ENCODE measurements around the gene MORN2.

The MORN2 gene

GRCh38 chr2:38892819-38893218 is 17.0 kb downstream of the MORN2 start:
- no peak for DNase-seq

DNA sequence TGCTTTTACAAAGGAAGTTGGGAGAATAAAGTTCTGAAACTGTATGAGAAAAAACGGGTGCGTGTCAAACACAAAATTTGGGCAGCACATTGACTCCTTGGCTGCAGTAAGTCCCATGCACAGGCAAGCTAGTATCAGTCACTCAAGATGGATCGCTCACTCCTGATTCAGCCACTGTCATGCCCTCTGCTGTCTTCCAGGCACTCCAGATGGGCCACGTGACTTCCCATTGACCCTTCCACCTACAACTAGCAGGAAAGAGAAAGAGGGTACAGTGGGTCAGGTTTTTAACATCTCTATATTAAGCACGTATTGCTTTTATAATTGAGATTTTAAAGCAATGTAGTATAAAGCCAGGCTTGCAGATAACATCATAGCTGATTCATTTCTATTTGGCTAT is 22.5 kb downstream of the MORN2 start:
- DNase-seq, result no peak

DNA sequence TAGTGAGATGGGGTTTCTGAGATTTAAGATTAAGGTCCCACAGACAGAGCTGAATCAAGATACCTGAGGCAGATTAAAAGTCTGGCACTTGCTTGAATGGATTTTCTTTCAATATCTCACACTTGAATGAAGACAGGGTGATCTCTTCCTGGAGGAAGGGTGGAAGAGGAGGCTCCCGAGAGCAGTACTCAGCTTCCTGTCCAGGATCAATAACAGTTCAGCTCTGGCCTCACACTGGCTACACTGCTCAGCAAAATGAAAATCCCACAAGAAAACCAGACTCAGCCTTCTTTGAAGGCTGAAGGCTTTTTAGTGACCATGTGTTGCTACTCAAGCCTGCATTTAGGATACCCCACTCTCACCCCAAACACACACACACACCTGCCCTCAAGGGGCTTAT is 24.9 kb downstream of the MORN2 start:
- DNase-seq, result no peak

GRCh38 chr2:38905251-38905650 is 29.5 kb downstream of the MORN2 start:
- no peak for DNase-seq

GRCh38 chr2:38907242-38907641 is 31.5 kb downstream of the MORN2 start:
- DNase-seq, result no peak

- DNase-seq, result no peak
Measured at GRCh38 chr2:38907743-38908562, 32.2 kb downstream of the MORN2 start.

GRCh38 chr2:38909872-38910271 is 34.1 kb downstream of the MORN2 start:
- no peak for DNase-seq

GRCh38 chr2:38911191-38911590 is 35.4 kb downstream of the MORN2 start:
- DNase-seq, result no peak

DNA sequence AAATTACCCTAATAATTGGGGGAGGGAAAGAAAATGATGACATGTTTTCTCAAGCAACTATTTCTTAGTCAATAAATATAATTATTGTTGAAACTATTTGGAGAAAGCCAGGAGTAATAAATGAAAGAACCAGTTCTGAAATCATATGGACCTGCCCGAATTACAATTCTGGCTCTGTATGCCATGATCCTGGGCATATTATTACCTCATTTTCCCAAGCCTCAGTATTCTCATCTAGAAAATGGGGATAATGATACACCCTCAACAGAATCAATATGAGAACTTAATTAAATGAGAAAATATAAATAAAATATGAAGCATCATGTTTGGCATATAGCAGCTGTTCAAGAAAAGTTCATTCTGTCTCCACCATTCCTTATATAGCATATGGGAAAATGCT is 36.8 kb downstream of the MORN2 start:
- DNase-seq, result no peak

DNA sequence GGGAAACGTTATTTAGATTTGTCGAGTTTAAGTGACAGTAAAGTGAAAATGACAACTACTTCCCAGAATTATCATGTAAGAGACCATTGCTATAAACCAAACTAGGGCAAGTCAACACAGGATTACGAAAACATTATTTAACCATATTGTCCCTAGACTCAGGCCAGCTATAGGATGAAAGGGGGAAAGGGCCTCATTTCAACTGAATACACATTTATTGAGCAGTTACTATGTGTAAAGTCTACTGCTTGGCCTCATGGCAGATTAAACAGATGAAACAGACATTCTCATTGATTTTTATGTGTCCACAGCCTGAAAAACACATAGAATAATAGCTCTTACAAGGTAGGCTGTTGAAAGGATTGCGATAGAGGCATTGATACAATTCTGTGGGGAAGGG is 46.6 kb downstream of the MORN2 start:
- no peak for DNase-seq

- no peak for DNase-seq
Measured at GRCh38 chr2:38922902-38923301, 47.1 kb downstream of the MORN2 start.

DNA sequence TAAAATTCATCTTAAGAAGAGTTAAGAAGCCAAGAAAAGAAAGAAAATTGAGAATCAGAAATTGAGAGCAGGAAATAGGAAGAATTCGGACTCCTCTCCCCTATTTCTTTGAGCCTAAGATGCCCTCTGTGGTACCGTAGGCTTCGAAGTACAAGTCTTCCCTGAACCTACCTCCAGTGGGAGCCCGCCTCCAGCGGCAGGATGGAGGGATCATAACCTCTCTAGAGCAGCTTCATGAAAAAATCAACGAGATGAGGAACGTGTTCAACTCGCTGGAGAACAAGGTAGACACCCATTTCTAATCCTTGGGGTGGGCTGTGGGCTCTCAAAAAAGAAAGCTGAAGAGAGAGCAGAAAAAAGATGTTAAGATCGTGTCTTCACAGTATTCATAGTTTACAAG is 50.2 kb downstream of the MORN2 start:
- DNase-seq, result no peak

GRCh38 chr2:38930600-38930999 is 54.8 kb downstream of the MORN2 start:
- DNase-seq, result no peak
